Nucleus accumbens (tissue), 56 donors: ENCODE results near the gene ABCG2.
"Not testable (repeated sequence)": the region's sequence is repeated elsewhere in the genome, so short reads cannot be mapped to it uniquely, and the experiment has no call there.

Experiments used
- DNase-seq, 56 donors: peaks; one replicate each; lab custom pipeline; 2025; lab: John Stamatoyannopoulos, UW

ABCG2 gene

DNA sequence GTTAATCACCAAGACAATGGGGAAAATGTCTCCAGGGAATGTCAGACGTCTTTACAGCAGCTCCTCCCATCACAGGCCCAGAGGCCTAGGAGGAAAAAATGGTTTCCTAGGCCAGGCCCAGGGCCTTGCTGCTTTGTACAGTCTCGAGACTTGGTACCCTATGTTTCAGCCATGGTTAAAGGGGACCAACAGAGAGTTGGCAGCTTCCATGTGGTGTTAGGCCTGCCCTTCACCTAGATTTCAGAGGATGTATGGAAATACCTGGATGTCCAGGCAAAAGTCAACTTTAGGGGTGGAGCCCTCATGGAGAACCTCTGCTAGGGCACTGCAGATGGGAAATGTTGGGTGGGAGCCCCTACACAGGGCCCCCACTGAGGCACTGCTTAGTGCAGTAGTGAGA, 38.5 kb downstream of the ABCG2 start:
- no peak for DNase-seq

- DNase-seq = no peak
Observed at GRCh38 chr4:88115587-88115986, 42.9 kb downstream of the ABCG2 start.

DNA sequence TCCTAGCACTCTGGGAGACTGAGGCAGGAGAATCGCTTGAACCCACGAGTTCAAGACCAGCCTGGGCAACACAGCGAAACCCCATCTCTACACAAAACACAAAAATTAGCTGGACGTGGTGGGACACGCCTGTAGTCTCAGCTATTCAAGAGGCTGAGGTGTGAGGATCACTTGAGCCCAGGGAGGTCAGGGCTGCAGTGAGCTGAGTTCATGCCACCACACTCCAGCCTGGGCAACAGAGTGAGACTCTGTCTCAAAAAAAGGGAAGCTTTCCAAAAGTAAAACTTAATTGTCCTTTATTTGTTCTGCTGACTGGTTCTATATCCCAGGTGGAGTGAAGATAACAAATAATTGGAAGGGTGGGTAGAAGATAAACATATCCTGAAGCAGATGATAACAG, 45.6 kb downstream of the ABCG2 start:
- DNase-seq = no peak

DNA sequence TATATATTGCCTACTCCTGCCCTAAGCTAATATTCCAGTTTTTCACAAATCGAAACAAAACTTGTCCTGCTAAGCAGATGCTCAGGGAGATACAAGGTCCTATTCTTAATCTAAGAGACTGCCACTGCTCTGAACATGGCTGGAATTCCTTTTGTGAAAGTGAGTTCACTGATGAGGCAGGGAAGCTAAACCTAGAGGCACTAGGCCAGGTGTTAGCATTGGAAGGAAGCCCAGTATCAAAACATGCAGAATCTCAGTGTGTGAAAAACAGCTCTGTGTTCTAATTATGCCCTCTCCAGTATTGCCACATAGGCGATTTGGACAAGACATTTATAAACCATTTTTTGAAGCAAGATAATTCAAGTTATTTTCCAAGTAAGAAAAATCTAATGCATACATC, 47.6 kb downstream of the ABCG2 start:
- no peak for DNase-seq

- DNase-seq = no peak
Observed at GRCh38 chr4:88109123-88109881, 49.1 kb downstream of the ABCG2 start.

GRCh38 chr4:88108747-88109122, 49.7 kb downstream of the ABCG2 start:
- DNase-seq = no peak

GRCh38 chr4:88108108-88108465, 50.4 kb downstream of the ABCG2 start:
- not testable (repeated sequence) for DNase-seq

DNA sequence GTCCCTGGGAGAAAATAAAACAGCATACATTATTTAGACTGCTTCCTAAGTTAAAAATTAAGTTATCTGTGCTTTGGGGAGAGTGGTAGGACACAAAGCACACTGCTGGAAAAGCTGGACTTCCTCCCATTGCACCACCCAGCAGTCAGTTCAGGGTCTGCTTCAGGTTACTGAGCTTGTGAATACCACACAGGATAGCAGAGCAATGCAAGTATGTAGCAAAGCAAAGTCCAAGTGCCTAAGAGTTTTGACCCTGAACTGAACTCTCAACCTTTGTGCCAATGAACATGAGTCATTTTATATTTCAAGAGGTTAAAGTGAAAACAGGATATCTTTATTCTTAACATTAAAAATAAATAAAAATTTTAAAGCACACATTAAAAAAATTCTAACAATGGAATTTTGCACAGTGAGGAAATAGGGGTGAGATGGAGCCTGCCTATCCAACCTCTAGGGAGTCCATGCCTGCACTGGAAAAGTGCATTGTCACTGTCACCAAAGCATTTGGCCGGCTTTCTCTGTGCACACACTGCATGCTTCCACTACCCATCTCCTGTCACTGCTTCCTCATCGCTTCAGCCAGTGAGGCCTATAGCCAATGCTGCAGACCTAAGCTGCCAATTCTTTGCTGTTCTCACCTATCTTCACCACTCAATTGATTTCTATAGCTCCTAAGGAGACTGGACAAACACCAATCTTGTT, 50.9 kb downstream of the ABCG2 start:
- no peak for DNase-seq

- DNase-seq = no peak
Observed at GRCh38 chr4:88106205-88106604, 52.2 kb downstream of the ABCG2 start.

- no peak for DNase-seq
Observed at GRCh38 chr4:88104902-88105610, 53.4 kb downstream of the ABCG2 start.

- no peak for DNase-seq
Observed at GRCh38 chr4:88102026-88102425, 56.4 kb downstream of the ABCG2 start.

GRCh38 chr4:88101165-88101564, 57.3 kb downstream of the ABCG2 start:
- DNase-seq = peak in 9 of 56 donors; percentile 2 to 20 (median 9)

- no peak for DNase-seq
Observed at GRCh38 chr4:88098993-88099752, 59.3 kb downstream of the ABCG2 start.

DNA sequence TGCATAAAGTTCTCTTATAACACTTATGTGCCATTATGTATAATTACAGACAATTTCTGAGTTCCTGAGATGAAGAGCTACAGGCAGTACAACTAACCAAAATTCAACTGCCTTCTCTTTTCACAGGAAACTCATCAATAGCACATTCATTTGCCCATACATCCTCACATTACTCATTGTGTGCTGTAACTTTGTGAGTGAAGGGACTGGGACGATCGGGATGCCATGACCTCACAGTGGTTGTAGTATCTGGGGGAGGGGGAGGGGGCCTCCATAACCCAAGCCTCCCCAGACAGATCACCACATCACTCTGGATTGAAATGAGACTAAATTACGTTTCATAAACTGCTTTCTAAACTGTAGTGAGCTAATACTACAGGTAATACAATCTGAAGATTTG, 60.7 kb downstream of the ABCG2 start:
- no peak for DNase-seq

DNA sequence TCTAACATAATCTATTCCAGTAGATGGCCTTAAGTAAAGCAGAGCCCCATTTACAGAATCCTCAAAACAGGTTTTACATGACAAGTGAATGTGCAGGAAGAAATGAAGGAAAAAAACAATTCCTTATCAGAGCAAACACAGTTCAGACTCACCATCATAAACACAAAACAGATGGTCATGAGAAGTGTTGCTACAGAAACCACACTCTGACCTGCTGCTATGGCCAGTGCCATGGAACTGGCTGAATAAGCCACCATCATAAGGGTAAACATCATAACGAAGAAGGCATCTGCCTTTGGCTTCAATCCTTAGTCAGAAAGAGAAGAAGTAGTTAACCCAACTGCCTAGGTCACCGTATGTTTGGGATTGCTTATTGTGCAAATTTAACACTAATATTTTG, 61.1 kb downstream of the ABCG2 start:
- no peak for DNase-seq

DNA sequence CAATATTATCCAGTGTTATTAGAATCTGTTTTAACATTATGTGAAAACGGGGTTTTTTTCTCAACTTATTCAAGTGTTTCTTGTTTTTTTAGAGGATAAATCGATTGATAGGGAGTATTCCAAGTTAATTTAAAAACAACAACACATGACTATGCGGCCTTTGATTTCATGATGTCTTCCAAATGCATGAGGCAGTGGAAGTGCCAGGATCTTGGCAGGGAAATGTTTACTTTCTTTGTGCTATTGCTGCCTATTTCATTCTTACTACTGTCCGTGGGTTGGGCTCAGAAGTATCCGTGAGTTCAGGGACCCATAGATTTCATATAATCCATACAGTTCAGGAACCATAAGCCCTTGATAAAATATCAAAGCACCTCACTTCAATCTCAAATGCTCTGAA, 64.6 kb downstream of the ABCG2 start:
- DNase-seq = no peak

GRCh38 chr4:88091378-88091777, 67.1 kb downstream of the ABCG2 start:
- DNase-seq = no peak

- DNase-seq = no peak
Observed at GRCh38 chr4:88090898-88091297, 67.5 kb downstream of the ABCG2 start.

GRCh38 chr4:88087004-88087403, 71.4 kb downstream of the ABCG2 start:
- no peak for DNase-seq

DNA sequence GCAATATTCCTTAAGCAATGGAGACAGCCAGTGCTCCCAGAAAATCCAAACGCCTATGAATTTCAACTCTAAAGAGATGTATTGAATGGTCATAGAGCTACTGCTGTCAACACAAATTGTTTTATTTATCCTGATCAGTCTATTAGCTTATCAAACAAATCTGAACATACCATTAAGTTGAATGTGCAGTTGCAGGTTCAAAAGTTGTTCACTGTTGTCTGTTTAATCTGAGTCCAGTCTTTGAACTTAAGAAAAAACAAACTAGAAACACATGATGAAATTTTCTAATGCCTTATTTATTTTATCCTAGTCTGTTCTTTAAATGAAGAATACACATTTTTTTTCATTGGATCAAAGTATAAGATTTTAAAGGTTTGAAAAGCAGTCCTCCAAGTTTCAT, 77.8 kb downstream of the ABCG2 start:
- no peak for DNase-seq

GRCh38 chr4:88078579-88078978, 79.9 kb downstream of the ABCG2 start:
- no peak for DNase-seq
